ENCODE results near the gene VOPP1. TPM values are rescaled to one million over a fixed set of nuclear protein-coding genes. Genes with fewer than 3 reads are reported as not detected.

The VOPP1 gene
- total RNA-seq, 1 donor from 2014 or later: 23.7 TPM

GRCh38 chr7:55592492-55592891, 20.2 kb upstream of the VOPP1 start:
- Histone ChIP-seq H3K4me3 (no peak overlapping the region), H3K27ac (replicated peaks) (no peak overlapping the region), H3K27me3 (ENCODE audit: low read depth) (no peaks in the 10 kb centered on the region), H3K36me3 (no peaks in the 10 kb centered on the region), H3K4me1 (peaks cover 13% of the 10 kb centered on the region), H3K9me3 (replicated peaks) (no peaks in the 10 kb centered on the region)
- no peak for TF ChIP-seq CTCF (IDR thresholded peaks at IDR 0.05; ENCODE audit: borderline replicate concordance)
- no peak for DNase-seq
- intact Hi-C loops (cut with micrococcal nuclease): loop anchor here (10.0 kb wide), 1 partner anchor 158 kb away; no protein-coding TSS in a partner anchor

GRCh38 chr7:55591282-55591931, 19.1 kb upstream of the VOPP1 start:
- H3K27ac ChIP-seq (replicated peaks): no peak overlapping the region
- no peak for TF ChIP-seq CTCF (IDR thresholded peaks at IDR 0.05; ENCODE audit: borderline replicate concordance)
- H3K36me3 ChIP-seq: no peaks in the 10 kb centered on the region
- intact Hi-C loops (cut with micrococcal nuclease): loop anchor here (10.0 kb wide), 1 partner anchor 157 kb away; no protein-coding TSS in a partner anchor
- no peaks in the 10 kb centered on the region for H3K9me3 ChIP-seq (replicated peaks)
- peaks cover 13% of the 10 kb centered on the region for H3K4me1 ChIP-seq
- DNase-seq: no peak
- no peaks in the 10 kb centered on the region for H3K27me3 ChIP-seq (ENCODE audit: low read depth)
- H3K4me3 ChIP-seq: no peak overlapping the region

- H3K27ac ChIP-seq (replicated peaks): no peak overlapping the region
- no peak for TF ChIP-seq CTCF (IDR thresholded peaks at IDR 0.05; ENCODE audit: borderline replicate concordance)
- no peaks in the 10 kb centered on the region for H3K27me3 ChIP-seq (ENCODE audit: low read depth)
- intact Hi-C loops (cut with micrococcal nuclease): loop anchor here (10.0 kb wide), 1 partner anchor 156 kb away; no protein-coding TSS in a partner anchor
- H3K9me3 ChIP-seq (replicated peaks): no peaks in the 10 kb centered on the region
- H3K4me3 ChIP-seq: no peak overlapping the region
- peaks cover 13% of the 10 kb centered on the region for H3K4me1 ChIP-seq
- no peak for DNase-seq
- H3K36me3 ChIP-seq: no peaks in the 10 kb centered on the region
Observed at GRCh38 chr7:55590517-55591281, 18.4 kb upstream of the VOPP1 start.

- Histone ChIP-seq H3K4me3 (no peak overlapping the region), H3K9me3 (replicated peaks) (no peaks in the 10 kb centered on the region), H3K27me3 (ENCODE audit: low read depth) (no peaks in the 10 kb centered on the region), H3K4me1 (peaks cover 13% of the 10 kb centered on the region), H3K36me3 (no peaks in the 10 kb centered on the region), H3K27ac (replicated peaks) (no peak overlapping the region)
- intact Hi-C loops (cut with micrococcal nuclease): loop anchor here (10.0 kb wide), 1 partner anchor 155 kb away; no protein-coding TSS in a partner anchor
- DNase-seq: no peak
- TF ChIP-seq CTCF (IDR thresholded peaks at IDR 0.05; ENCODE audit: borderline replicate concordance): no peak
Observed at GRCh38 chr7:55589905-55590304, 17.6 kb upstream of the VOPP1 start.

- no peak for DNase-seq
- TF ChIP-seq CTCF (IDR thresholded peaks at IDR 0.05; ENCODE audit: borderline replicate concordance): no peak
- Histone ChIP-seq H3K9me3 (replicated peaks) (no peaks in the 10 kb centered on the region), H3K27ac (replicated peaks) (no peak overlapping the region), H3K4me1 (peaks cover 13% of the 10 kb centered on the region), H3K27me3 (ENCODE audit: low read depth) (no peaks in the 10 kb centered on the region), H3K36me3 (no peaks in the 10 kb centered on the region), H3K4me3 (no peak overlapping the region)
- intact Hi-C loops (cut with micrococcal nuclease): no loop called here
Observed at GRCh38 chr7:55588976-55589604, 16.8 kb upstream of the VOPP1 start.

All from left ventricle myocardium inferior (tissue), 1 donor.